Measurements from ENCODE around the gene NSMF.

Gene NSMF

GRCh38 chr9:137456061-137456863 is 2.9 kb downstream of the NSMF start:
- ChIA-PET CTCF (interaction anchor here (0.6 to 1.8 kb wide), 5 partner anchors 11 to 508 kb away, joined by 3 to 14 read pairs (median 4); partner anchors contain the start of gene EXD3), POLR2A (interaction anchor here (1.2 kb wide), 1 partner anchor 215 kb away, joined by 4 read pairs; the partner anchor contains the start of gene TUBB4B)
- Histone ChIP-seq H3K36me3 (ENCODE audit: control insufficient read depth in 2 of 2, insufficient read depth in 1 of 2, low read length in 2 of 2) (peaks cover 0 to 54% of the 10 kb centered on the region in 2 experiments; a peak in 1 of 3 replicates), H3K4me3 (ENCODE audit: low read depth, low read length) (no peak overlapping the region), H3K4me1 (ENCODE audit: control insufficient read depth, insufficient read depth, low read length) (peaks cover 6% of the 10 kb centered on the region), H3K27ac (ENCODE audit: extremely low read depth, low read depth, low read length) (peak overlapping the region; percentile 2; the same call in 1 of the 2 replicates), H3K9me3 (ENCODE audit: control insufficient read depth, insufficient read depth, low read depth, low read length) (no peaks in the 10 kb centered on the region)
- TF ChIP-seq, protein P1, sequence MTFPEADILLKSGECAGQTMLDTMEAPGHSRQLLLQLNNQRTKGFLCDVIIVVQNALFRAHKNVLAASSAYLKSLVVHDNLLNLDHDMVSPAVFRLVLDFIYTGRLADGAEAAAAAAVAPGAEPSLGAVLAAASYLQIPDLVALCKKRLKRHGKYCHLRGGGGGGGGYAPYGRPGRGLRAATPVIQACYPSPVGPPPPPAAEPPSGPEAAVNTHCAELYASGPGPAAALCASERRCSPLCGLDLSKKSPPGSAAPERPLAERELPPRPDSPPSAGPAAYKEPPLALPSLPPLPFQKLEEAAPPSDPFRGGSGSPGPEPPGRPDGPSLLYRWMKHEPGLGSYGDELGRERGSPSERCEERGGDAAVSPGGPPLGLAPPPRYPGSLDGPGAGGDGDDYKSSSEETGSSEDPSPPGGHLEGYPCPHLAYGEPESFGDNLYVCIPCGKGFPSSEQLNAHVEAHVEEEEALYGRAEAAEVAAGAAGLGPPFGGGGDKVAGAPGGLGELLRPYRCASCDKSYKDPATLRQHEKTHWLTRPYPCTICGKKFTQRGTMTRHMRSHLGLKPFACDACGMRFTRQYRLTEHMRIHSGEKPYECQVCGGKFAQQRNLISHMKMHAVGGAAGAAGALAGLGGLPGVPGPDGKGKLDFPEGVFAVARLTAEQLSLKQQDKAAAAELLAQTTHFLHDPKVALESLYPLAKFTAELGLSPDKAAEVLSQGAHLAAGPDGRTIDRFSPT (tag by site-specific recombination; IDR thresholded peaks at IDR 0.05), result no peak
- TF ChIP-seq, protein P2, sequence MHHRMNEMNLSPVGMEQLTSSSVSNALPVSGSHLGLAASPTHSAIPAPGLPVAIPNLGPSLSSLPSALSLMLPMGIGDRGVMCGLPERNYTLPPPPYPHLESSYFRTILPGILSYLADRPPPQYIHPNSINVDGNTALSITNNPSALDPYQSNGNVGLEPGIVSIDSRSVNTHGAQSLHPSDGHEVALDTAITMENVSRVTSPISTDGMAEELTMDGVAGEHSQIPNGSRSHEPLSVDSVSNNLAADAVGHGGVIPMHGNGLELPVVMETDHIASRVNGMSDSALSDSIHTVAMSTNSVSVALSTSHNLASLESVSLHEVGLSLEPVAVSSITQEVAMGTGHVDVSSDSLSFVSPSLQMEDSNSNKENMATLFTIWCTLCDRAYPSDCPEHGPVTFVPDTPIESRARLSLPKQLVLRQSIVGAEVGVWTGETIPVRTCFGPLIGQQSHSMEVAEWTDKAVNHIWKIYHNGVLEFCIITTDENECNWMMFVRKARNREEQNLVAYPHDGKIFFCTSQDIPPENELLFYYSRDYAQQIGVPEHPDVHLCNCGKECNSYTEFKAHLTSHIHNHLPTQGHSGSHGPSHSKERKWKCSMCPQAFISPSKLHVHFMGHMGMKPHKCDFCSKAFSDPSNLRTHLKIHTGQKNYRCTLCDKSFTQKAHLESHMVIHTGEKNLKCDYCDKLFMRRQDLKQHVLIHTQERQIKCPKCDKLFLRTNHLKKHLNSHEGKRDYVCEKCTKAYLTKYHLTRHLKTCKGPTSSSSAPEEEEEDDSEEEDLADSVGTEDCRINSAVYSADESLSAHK (tag by site-specific recombination; IDR thresholded peaks at IDR 0.05), result peak; percentile 86
- TF ChIP-seq GLIS2 (tag by site-specific recombination; IDR thresholded peaks at IDR 0.05) (0 out of 2 replicates have a peak, but pooled peaks have one; percentile 8), FEZF1 (tag by site-specific recombination; IDR thresholded peaks at IDR 0.05) (no peak), ZNF138 (tag by site-specific recombination; IDR thresholded peaks at IDR 0.05; ENCODE audit: borderline replicate concordance) (no peak), ZNF341 (tag by site-specific recombination; IDR thresholded peaks at IDR 0.05; ENCODE audit: low read depth) (no peak), ZNF416 (tag by site-specific recombination; IDR thresholded peaks at IDR 0.05) (no peak), ZNF560 (tag by site-specific recombination; IDR thresholded peaks at IDR 0.05; ENCODE audit: borderline replicate concordance) (no peak), PRDM1 (tag by site-specific recombination; IDR thresholded peaks at IDR 0.05) (no peak), ZSCAN4 (tag by site-specific recombination; IDR thresholded peaks at IDR 0.05) (no peak), ZNF670 (tag by site-specific recombination; IDR thresholded peaks at IDR 0.05; ENCODE audit: low read depth) (no peak), KLF17 (tag by site-specific recombination; IDR thresholded peaks at IDR 0.05) (no peak), ZBTB10 (tag by site-specific recombination; IDR thresholded peaks at IDR 0.05) (no peak), ZNF571 (tag by site-specific recombination; IDR thresholded peaks at IDR 0.05) (no peak), ZSCAN5A (tag by site-specific recombination; IDR thresholded peaks at IDR 0.05) (no peak), SCRT1 (tag by site-specific recombination; IDR thresholded peaks at IDR 0.05; ENCODE audit: borderline replicate concordance) (no peak), GLIS1 (tag by site-specific recombination; IDR thresholded peaks at IDR 0.05) (peak; percentile 40)
- TF ChIP-seq, protein P3, sequence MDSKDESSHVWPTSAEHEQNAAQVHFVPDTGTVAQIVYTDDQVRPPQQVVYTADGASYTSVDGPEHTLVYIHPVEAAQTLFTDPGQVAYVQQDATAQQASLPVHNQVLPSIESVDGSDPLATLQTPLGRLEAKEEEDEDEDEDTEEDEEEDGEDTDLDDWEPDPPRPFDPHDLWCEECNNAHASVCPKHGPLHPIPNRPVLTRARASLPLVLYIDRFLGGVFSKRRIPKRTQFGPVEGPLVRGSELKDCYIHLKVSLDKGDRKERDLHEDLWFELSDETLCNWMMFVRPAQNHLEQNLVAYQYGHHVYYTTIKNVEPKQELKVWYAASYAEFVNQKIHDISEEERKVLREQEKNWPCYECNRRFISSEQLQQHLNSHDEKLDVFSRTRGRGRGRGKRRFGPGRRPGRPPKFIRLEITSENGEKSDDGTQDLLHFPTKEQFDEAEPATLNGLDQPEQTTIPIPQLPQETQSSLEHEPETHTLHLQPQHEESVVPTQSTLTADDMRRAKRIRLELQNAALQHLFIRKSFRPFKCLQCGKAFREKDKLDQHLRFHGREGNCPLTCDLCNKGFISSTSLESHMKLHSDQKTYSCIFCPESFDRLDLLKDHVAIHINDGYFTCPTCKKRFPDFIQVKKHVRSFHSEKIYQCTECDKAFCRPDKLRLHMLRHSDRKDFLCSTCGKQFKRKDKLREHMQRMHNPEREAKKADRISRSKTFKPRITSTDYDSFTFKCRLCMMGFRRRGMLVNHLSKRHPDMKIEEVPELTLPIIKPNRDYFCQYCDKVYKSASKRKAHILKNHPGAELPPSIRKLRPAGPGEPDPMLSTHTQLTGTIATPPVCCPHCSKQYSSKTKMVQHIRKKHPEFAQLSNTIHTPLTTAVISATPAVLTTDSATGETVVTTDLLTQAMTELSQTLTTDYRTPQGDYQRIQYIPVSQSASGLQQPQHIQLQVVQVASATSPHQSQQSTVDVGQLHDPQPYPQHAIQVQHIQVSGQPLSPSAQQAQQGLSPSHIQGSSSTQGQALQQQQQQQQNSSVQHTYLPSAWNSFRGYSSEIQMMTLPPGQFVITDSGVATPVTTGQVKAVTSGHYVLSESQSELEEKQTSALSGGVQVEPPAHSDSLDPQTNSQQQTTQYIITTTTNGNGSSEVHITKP (tag by site-specific recombination; IDR thresholded peaks at IDR 0.05), result no peak
- TF ChIP-seq, protein P4, sequence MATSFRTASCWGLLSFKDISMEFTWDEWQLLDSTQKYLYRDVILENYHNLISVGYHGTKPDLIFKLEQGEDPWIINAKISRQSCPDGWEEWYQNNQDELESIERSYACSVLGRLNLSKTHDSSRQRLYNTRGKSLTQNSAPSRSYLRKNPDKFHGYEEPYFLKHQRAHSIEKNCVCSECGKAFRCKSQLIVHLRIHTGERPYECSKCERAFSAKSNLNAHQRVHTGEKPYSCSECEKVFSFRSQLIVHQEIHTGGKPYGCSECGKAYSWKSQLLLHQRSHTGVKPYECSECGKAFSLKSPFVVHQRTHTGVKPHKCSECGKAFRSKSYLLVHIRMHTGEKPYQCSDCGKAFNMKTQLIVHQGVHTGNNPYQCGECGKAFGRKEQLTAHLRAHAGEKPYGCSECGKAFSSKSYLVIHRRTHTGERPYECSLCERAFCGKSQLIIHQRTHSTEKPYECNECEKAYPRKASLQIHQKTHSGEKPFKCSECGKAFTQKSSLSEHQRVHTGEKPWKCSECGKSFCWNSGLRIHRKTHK (tag by site-specific recombination; IDR thresholded peaks at IDR 0.05), result no peak

Data from HEK293 (cell line).